Measurements from ENCODE around the gene TMEM181. TPM values are rescaled to one million over a fixed set of nuclear protein-coding genes. Genes with fewer than 3 reads are reported as not detected.

The TMEM181 gene
- total RNA-seq, 1 experiment from 2014 or later: 38.0 TPM

GRCh38 chr6:158653577-158654354, 93.9 kb downstream of the TMEM181 start:
- BruUV-seq (replicated peaks): no TSS peak
- CTCF ChIA-PET: no interaction called here

GRCh38 chr6:158654498-158654897, 94.6 kb downstream of the TMEM181 start:
- no peaks in the 10 kb centered on the region for H3K27me3 ChIP-seq (ENCODE audit: control insufficient read depth, insufficient read depth, low read length)
- DNase-seq (ENCODE audit: low read depth, low spot score) (no peak), ATAC-seq (peak; percentile 65; the same call in 1 of the 2 replicates)
- TF ChIP-seq REST (IDR thresholded peaks at IDR 0.05; ENCODE audit: insufficient read depth in 1 of 2, low read depth in 2 of 2, low read length in 1 of 2): no peak
- no peak for TF ChIP-seq TCF7L2 (IDR thresholded peaks at IDR 0.05; ENCODE audit: low read depth, low read length)
- TF ChIP-seq CTCF (IDR thresholded peaks at IDR 0.05): no peak
- TF ChIP-seq POLR2AphosphoS5 (IDR thresholded peaks at IDR 0.05; ENCODE audit: low read depth, low read length): no peak
- no peak for TF ChIP-seq SIN3A (IDR thresholded peaks at IDR 0.05; ENCODE audit: borderline replicate concordance, insufficient read depth, low read depth, low read length)
- H3K9me3 ChIP-seq (ENCODE audit: control insufficient read depth, insufficient read depth, low read depth, low read length): no peaks in the 10 kb centered on the region
- peaks cover 5% of the 10 kb centered on the region; the same call in 1 of the 2 replicates for H3K4me1 ChIP-seq (ENCODE audit: control insufficient read depth, insufficient read depth, low read length)
- no TSS peak for BruUV-seq (replicated peaks)
- in situ Hi-C loops (cut with HindIII; ENCODE audit: low pct_unique_long_range_greater_than_20kb, low sequenced_read_pairs): no loop called here
- H3K4me3 ChIP-seq (ENCODE audit: low read depth in 2 of 2, low read length in 2 of 2): no peak overlapping the region
- H3K27ac ChIP-seq (ENCODE audit: low read length): no peak overlapping the region
- ChIA-PET CTCF (no interaction called here), POLR2A (no interaction called here)
- H3K36me3 ChIP-seq (ENCODE audit: control insufficient read depth, insufficient read depth, low read length): no peaks in the 10 kb centered on the region
- intact Hi-C loops (cut with micrococcal nuclease; ENCODE audit: unreplicated experiment): no loop called here

More at GRCh38 chr6:158653577-158654354, 93.9 kb downstream of the TMEM181 start:
- POLR2A ChIA-PET: no interaction called here
- H3K9me3 ChIP-seq (ENCODE audit: control insufficient read depth, insufficient read depth, low read depth, low read length): no peaks in the 10 kb centered on the region
- no peak overlapping the region for H3K4me3 ChIP-seq (ENCODE audit: low read depth in 2 of 2, low read length in 2 of 2)
- no peak overlapping the region for H3K27ac ChIP-seq (ENCODE audit: low read length)
- in situ Hi-C loops (cut with HindIII; ENCODE audit: low pct_unique_long_range_greater_than_20kb, low sequenced_read_pairs): no loop called here
- no peak for ATAC-seq
- H3K4me1 ChIP-seq (ENCODE audit: control insufficient read depth, insufficient read depth, low read length): peaks cover 10% of the 10 kb centered on the region
- DNase-seq (ENCODE audit: low read depth, low spot score): no peak
- intact Hi-C loops (cut with micrococcal nuclease; ENCODE audit: unreplicated experiment): no loop called here
- H3K36me3 ChIP-seq (ENCODE audit: control insufficient read depth, insufficient read depth, low read length): no peaks in the 10 kb centered on the region
- TF ChIP-seq CTCF (IDR thresholded peaks at IDR 0.05) (no peak), TCF7L2 (IDR thresholded peaks at IDR 0.05; ENCODE audit: low read depth, low read length) (no peak), SIN3A (IDR thresholded peaks at IDR 0.05; ENCODE audit: borderline replicate concordance, insufficient read depth, low read depth, low read length) (no peak), REST (IDR thresholded peaks at IDR 0.05; ENCODE audit: insufficient read depth in 1 of 2, low read depth in 2 of 2, low read length in 1 of 2) (no peak)
- H3K27me3 ChIP-seq (ENCODE audit: control insufficient read depth, insufficient read depth, low read length): no peaks in the 10 kb centered on the region

All from Panc1 (cell line).